Type B pancreatic cell (in vitro differentiated cells): ENCODE data around the gene SEMA3E. TPM values are rescaled to one million over a fixed set of nuclear protein-coding genes. Genes with fewer than 3 reads are reported as not detected.
"Not testable (repeated sequence)": the region's sequence is repeated elsewhere in the genome, so short reads cannot be mapped to it uniquely, and the experiment has no call there.

Experiments used
- DNase-seq: peaks from one replicate; pipeline ENCODE4 v3.0.0; 2021; ENCODE audit warnings: mixed read lengths; ENCODE audit not compliant: unreplicated experiment; ENCODE audit errors: extremely low spot score
- H3K27ac Mint-ChIP-seq: 2 replicates; pipeline ENCODE4 v1.8.0; 2021; ENCODE audit warnings: mild to moderate bottlenecking, mixed read lengths
- H3K27me3 Mint-ChIP-seq: 2 replicates; pipeline ENCODE4 v1.8.0; 2021; ENCODE audit warnings: mixed read lengths
- H3K36me3 Mint-ChIP-seq: 2 replicates; pipeline ENCODE4 v1.8.0; 2021; ENCODE audit warnings: mixed read lengths
- H3K4me1 Mint-ChIP-seq: one replicate; pipeline ENCODE4 v1.8.0; 2021; ENCODE audit warnings: mixed read lengths; ENCODE audit not compliant: unreplicated experiment
- H3K4me3 Mint-ChIP-seq: 2 replicates; pipeline ENCODE4 v1.8.0; 2021; ENCODE audit warnings: mild to moderate bottlenecking, mixed read lengths
- H3K9me3 Mint-ChIP-seq: 2 replicates; pipeline ENCODE4 v1.8.0; 2021; ENCODE audit warnings: mixed read lengths
- total RNA-seq: library from RNA; stranded (reverse); gene quantifications from 2 replicates; pipeline ENCODE4 v1.2.1, GENCODE V29; 2021; ENCODE audit warnings: low replicate concordance
- TF ChIP-seq, protein P1 (sequence below): fragments of 200-600 bp; sonication (generic); conservative IDR thresholded peaks from 2 replicates; pipeline ENCODE4 v1.5.0; 2021; ENCODE audit warnings: antibody characterized with exemption, mild to moderate bottlenecking

Gene SEMA3E
- total RNA-seq, 1 donor from 2014 or later, result 27.7 TPM

- no peak overlapping the region for H3K4me3 Mint-ChIP-seq
- H3K36me3 Mint-ChIP-seq, result no peaks in the 10 kb centered on the region
- H3K4me1 Mint-ChIP-seq, result no peaks in the 10 kb centered on the region
- H3K9me3 Mint-ChIP-seq, result no peaks in the 10 kb centered on the region
- H3K27ac Mint-ChIP-seq, result no peak overlapping the region
- TF ChIP-seq, protein P1, sequence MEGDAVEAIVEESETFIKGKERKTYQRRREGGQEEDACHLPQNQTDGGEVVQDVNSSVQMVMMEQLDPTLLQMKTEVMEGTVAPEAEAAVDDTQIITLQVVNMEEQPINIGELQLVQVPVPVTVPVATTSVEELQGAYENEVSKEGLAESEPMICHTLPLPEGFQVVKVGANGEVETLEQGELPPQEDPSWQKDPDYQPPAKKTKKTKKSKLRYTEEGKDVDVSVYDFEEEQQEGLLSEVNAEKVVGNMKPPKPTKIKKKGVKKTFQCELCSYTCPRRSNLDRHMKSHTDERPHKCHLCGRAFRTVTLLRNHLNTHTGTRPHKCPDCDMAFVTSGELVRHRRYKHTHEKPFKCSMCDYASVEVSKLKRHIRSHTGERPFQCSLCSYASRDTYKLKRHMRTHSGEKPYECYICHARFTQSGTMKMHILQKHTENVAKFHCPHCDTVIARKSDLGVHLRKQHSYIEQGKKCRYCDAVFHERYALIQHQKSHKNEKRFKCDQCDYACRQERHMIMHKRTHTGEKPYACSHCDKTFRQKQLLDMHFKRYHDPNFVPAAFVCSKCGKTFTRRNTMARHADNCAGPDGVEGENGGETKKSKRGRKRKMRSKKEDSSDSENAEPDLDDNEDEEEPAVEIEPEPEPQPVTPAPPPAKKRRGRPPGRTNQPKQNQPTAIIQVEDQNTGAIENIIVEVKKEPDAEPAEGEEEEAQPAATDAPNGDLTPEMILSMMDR, result no peak
- no peaks in the 10 kb centered on the region for H3K27me3 Mint-ChIP-seq
- DNase-seq, result no peak
These were observed 69.2 kb downstream of the SEMA3E start for GRCh38 chr7:83579740-83580139.

DNA sequence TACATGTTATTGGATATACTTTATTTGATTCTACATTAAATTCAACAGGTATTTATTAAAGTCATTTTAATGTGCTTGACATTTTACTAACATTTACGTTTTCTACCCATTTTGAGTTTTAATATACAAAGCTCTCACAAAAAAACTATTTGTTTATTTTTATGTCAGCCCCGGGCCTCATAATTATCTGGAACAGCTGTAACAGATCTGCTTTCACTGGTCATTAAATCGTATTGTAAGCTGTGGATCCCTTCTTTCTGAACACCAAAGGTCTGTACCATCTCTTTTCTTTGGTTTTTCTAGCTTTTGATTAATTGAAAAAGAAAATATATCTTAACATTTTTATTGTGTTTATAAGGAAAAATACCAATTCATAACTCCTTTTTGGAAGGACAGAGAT lies 73.5 kb downstream of the SEMA3E start:
- H3K27me3 Mint-ChIP-seq, result no peaks in the 10 kb centered on the region

GRCh38 chr7:83574616-83575015 lies 74.3 kb downstream of the SEMA3E start:
- Mint-ChIP-seq H3K4me3 (no peak overlapping the region), H3K27ac (no peak overlapping the region), H3K4me1 (no peaks in the 10 kb centered on the region), H3K27me3 (no peaks in the 10 kb centered on the region), H3K9me3 (no peaks in the 10 kb centered on the region), H3K36me3 (no peaks in the 10 kb centered on the region)
- TF ChIP-seq, protein P1, result no peak
- DNase-seq, result no peak

More for the DNA sequence above, 73.5 kb downstream of the SEMA3E start:
- H3K4me3 Mint-ChIP-seq, result no peak overlapping the region
- no peak overlapping the region for H3K27ac Mint-ChIP-seq
- no peaks in the 10 kb centered on the region for H3K9me3 Mint-ChIP-seq
- TF ChIP-seq, protein P1, result no peak
- H3K36me3 Mint-ChIP-seq, result no peaks in the 10 kb centered on the region
- no peaks in the 10 kb centered on the region for H3K4me1 Mint-ChIP-seq
- no peak for DNase-seq

DNA sequence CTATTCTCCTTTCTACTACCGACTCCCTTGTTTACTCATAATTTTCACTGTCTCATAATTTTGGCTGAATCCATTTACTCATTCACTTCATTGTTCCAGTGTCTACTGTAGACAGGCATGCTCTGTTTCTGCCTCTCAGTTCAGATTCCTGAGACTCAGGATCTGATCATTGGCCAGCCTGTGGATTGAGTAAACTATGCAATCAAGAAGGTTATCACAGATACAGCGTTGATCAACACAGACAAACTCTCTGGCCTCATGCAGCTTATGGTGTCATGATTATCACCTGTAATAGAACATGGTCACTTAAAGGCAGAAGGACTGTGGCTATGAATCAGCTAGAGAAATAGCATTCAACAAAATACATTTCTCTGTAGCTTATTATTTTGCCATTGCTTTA lies 86.0 kb downstream of the SEMA3E start:
- no peaks in the 10 kb centered on the region for H3K4me1 Mint-ChIP-seq
- no peak overlapping the region for H3K27ac Mint-ChIP-seq
- no peaks in the 10 kb centered on the region for H3K36me3 Mint-ChIP-seq
- peaks cover 7% of the 10 kb centered on the region for H3K9me3 Mint-ChIP-seq
- DNase-seq, result no peak
- TF ChIP-seq, protein P1, result no peak
- H3K4me3 Mint-ChIP-seq, result no peak overlapping the region
- no peaks in the 10 kb centered on the region for H3K27me3 Mint-ChIP-seq

GRCh38 chr7:83562289-83562688 lies 86.7 kb downstream of the SEMA3E start:
- no peak for DNase-seq
- Mint-ChIP-seq H3K27me3 (no peaks in the 10 kb centered on the region), H3K4me1 (no peaks in the 10 kb centered on the region), H3K27ac (no peak overlapping the region), H3K9me3 (peaks cover 7% of the 10 kb centered on the region), H3K4me3 (no peak overlapping the region), H3K36me3 (no peaks in the 10 kb centered on the region)
- TF ChIP-seq, protein P1, result no peak

DNA sequence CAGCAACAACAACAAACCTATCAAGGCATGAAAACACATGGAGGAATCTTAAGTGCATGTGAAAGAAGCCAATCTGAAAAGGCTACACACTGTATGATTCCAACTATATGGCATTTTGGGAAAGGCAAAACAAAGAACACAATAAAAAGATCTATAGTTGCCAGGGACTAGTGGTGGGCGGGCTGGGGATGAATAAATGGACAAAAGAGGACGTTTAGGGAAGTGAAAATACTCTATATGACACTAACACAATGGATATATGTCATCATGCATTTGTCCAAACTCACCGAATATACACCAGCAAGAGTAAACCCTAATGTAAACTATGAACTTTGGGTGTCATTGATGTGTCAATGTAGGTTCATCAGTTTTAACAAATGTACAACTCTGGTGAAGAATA lies 89.1 kb downstream of the SEMA3E start:
- Mint-ChIP-seq H3K4me1 (no peaks in the 10 kb centered on the region), H3K27ac (no peak overlapping the region), H3K36me3 (no peaks in the 10 kb centered on the region), H3K27me3 (no peaks in the 10 kb centered on the region), H3K4me3 (no peak overlapping the region), H3K9me3 (peaks cover 3% of the 10 kb centered on the region)
- DNase-seq, result no peak
- TF ChIP-seq, protein P1, result no peak

DNA sequence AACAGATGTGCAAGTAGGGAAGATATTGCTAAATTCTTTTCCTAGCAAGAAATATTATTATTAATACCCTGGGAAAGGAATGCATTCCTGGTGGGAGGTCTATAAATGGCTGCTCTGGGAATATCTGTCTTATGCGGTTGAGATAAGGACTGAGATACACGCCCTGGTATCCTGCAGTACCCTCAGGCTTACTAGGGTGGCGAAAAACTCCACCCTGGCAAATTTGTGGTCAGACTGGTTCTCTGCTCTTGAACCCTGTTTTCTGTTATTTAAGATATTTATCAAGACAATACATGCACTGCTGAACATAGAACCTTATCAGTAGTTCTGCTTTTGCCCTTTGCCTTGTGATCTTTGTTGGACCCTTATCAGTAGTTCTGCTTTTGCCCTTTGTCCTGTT lies 96.4 kb downstream of the SEMA3E start:
- not testable (repeated sequence) for DNase-seq, H3K4me3 Mint-ChIP-seq, H3K9me3 Mint-ChIP-seq, H3K36me3 Mint-ChIP-seq, H3K27ac Mint-ChIP-seq, H3K27me3 Mint-ChIP-seq
- H3K4me1 Mint-ChIP-seq, result peaks cover 12% of the 10 kb centered on the region
